ENCODE data around the gene GPR31.
"Not testable (repeated sequence)": the region's sequence is repeated elsewhere in the genome, so short reads cannot be mapped to it uniquely, and the experiment has no call there.

The GPR31 gene

GRCh38 chr6:167157863-167158262, at the start of gene GPR31:
GPR31 (minus strand) TSS chr6:167157980; CDS start chr6:167157831, 149 bp downstream.
- DNase-seq: no peak

DNA sequence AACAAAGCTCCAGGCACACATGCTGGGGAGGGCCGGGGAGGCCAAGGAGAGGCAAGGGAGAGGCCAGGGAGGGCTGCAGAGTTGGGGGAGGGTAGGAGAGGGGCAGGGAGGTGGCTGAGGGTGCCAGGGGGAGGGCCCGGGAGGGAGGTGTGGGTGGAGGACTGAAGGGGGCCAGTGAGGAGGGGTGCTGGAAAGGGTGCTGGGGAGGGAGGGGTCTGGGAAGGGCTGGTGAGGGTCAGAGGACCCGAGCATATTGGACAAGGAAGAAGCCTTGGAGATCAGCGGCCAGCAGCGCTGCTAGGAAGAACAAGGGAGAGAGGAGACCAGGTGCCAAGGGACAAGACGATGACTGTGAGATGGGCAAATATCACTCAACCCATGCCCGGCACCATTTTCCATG, 49.7 kb upstream of the GPR31 start:
- no peak for DNase-seq

DNA sequence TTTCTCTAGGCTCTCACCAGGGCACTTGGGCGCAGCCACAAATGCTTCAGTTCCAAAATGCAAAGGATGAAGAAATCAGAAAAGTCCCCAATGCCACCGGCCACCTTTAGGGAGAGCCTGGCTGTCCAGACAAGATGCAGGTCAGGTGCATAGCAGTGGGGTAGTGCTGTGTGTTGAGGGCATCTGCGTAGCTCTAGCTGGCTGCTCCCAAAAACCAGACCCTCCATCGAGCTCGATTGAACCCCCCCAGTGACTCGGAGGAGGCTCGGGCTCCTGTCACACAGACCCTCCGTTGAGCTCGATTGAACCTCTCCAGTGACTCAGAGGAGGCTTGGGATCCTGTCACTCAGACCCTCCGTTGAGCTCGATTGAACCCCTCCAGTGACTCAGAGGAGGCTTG, 47.5 kb upstream of the GPR31 start:
- not testable (repeated sequence) for DNase-seq

DNA sequence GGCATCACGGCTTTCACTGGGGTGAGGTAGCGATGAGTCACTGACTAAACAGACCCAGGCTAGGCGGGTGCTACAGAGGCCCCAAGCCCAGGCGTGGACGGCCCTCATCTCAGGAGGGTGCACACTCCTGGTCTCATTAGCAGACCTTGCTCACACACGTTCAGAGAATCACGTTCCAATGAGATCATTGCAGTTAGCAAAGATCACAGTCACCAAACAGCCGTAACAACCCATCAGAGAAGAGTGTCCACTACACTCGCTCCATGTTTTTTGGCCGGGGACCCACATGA, 46.2 kb upstream of the GPR31 start:
- not testable (repeated sequence) for DNase-seq

DNA sequence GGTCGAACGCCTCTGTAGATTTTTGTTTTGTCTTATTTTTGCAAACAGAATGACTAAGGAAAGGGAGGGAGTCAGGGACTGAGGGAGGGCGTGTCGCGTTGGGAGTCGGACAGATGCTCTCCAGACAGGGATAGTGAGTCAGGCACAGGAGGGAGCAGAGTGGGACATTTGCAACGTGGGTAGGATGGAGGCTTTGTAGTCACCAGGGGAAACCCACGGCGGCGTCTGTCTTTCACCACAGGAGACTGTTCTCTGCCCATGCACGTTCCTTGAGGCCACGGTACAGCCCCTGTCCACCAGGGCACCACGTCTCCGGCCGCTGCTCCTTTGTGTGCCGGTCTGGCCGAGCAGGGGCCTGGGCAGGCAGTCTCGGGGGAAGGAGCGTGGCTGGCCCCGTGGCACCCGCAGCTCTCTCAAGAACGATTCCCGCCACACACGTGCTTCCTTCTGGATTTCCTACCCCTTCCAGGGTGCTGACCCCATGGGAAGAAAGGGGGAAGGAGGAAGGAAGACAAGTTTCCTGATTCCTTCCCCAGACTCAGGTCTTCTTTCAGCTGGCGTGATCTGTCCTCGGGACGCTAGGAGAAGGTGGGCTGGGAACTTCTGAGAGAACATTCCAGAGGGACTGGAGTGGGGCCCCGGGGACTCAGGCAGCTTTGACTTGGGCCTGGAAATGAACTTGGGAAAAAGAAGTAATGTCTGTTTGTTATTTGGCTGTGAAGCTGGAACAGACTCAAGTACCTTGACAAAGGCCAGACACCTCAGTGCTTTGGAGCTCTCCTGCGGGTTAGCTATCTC, 45.7 kb upstream of the GPR31 start:
- DNase-seq: not testable (repeated sequence)

DNA sequence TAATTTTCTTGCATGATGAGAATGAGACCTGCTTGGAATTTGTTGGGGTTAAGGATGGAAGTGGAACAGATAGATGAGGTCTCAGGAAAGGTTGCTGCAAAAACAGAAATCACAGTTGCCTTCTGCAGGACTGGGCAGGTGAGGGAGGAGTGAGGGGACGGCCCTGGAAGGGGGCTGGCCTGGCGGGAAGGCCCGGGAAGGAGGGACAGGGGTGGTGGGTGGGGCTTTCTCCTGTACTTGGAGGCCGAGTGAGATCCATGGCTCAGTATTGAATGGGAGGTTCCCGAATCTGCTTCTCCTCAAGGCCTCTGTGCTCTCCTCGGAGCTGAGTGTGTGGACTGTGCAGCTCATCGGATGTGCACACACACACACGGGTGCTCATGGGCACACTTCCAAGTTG, 44.8 kb upstream of the GPR31 start:
- not testable (repeated sequence) for DNase-seq

- DNase-seq: no peak
These were observed 43.0 kb upstream of the GPR31 start for GRCh38 chr6:167200806-167201205.

DNA sequence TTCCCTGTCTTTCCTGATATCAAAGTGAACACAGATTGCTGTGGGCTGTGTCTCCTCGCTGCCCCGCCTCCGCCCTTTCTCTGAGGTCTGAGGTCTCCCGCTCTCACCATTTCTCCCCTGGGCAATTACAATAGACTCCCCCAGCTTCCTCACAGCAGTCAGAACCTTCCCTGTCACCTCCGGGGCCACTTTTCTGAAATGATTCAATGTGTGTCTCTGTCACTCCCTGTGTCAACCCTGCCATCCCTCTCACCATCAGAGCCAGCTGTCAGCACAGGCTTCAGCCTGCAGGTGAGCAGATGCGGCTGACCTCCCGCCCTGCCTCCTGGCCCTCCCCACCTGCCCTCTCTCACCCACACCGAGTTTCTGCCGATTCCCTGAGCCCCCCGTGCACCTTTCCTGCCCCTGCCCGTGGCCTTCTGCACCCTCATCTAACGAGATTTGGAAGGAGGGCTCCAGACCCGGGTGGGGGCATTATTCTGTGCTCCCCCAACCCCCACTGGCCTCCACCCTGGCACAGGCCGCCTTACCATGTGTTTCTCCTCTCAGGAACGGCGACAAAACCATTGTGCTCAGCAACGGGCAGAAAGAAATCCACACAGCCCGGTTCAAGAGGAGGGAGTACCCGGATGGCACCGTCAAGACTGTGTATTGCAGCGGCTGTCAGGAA, 38.3 kb upstream of the GPR31 start:
- DNase-seq: not testable (repeated sequence)

DNA sequence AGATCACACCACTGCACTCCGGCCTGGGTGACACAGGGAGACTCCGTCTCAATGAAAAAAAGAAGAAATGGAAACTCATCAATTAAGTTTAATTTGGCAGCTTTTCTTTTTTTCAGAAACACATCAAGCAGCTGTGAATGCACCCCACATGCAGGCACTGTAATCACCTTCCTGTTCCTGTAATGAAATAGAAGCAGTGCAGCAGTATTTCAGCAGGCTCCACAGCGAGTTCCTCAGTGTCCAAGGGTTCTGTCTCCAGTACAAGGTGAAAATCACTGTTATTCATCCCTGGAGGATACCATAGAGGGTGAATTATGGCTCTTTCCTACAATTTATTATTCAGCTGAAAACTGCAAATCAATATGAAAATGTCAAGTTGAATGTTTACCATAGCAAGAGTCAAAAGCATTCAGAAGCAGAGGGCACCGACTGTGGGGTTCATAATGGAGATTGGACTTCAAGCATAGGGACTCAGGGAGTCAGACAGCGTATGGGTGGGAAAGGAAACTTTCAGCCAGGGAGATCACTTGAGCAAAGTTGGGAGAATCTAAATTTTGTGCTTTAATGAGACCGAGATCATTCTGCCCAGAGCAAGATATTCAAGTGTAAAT, 35.8 kb upstream of the GPR31 start:
- not testable (repeated sequence) for DNase-seq

DNA sequence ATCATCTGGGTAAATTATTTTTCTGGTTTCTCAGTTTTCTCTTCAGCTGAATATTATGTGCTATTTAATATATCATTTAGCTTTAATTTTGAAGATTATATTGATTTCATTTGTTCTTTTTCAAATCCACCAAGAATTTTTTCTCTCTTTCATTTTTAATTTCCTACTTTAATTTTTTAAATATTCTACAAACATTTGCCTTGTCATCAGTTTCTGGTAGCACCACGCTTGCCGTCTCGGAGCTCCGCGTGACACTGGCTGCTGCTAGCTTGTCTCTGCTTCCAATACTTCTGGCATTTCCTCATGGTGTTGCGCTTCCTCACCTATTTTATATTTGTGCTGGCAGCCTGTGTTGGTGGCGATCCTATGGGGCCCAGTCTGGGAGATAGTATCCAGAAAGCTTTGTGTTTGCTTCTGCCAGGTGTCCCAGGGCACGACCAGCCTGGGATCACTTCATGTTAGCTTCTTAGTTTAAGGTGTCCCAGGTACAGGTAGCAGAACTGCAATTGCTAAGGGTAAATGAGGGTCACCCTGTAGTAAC, 33.3 kb upstream of the GPR31 start:
- not testable (repeated sequence) for DNase-seq

- not testable (repeated sequence) for DNase-seq
These were observed 29.5 kb upstream of the GPR31 start for GRCh38 chr6:167187275-167187674.

DNA sequence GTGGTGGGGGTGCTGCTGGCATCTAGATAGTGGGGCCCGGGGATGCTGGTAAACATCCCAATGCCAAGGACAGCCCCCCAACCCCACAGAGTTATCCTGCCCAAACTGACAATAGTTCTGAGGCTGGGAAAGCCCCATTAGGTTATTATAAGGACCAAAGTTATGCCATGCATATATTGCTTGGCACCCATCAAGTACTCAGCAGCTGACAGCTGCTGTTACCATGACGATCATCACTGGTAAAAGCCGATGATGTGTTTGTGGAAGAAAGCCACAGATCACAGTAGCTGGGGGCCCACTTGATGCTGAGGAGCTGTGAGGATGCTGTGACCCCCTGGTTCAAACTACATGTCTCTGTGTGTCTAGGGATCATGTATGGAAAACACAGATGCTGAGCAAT, 27.3 kb upstream of the GPR31 start:
- not testable (repeated sequence) for DNase-seq

DNA sequence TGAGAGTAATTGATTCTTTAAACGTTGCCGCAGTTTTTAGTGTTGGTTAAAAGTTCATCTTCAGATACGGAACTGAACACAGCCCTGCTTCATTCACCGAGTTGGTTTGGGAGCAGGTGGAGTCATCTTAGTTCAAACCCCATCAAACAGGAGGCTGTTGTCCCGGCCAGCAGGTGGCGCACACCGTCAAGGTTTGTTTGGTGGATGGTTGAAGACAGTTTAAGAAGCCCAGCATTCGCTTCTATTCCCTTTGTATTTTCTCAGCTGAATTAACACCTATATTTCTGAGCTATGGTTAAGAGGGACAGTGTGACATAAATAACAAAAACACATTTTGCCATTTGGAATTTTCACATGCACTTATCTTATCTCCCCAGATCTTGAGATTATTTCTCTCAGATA, 25.1 kb upstream of the GPR31 start:
- DNase-seq: not testable (repeated sequence)

- DNase-seq: not testable (repeated sequence)
These were observed 23.6 kb upstream of the GPR31 start for GRCh38 chr6:167181351-167181750.

- DNase-seq: not testable (repeated sequence)
These were observed 22.3 kb upstream of the GPR31 start for GRCh38 chr6:167180086-167180485.

GRCh38 chr6:167178896-167179655, 21.3 kb upstream of the GPR31 start:
- not testable (repeated sequence) for DNase-seq

- DNase-seq: not testable (repeated sequence)
These were observed 19.5 kb upstream of the GPR31 start for GRCh38 chr6:167177271-167177670.

- DNase-seq: not testable (repeated sequence)
These were observed 14.2 kb upstream of the GPR31 start for GRCh38 chr6:167172011-167172410.

DNA sequence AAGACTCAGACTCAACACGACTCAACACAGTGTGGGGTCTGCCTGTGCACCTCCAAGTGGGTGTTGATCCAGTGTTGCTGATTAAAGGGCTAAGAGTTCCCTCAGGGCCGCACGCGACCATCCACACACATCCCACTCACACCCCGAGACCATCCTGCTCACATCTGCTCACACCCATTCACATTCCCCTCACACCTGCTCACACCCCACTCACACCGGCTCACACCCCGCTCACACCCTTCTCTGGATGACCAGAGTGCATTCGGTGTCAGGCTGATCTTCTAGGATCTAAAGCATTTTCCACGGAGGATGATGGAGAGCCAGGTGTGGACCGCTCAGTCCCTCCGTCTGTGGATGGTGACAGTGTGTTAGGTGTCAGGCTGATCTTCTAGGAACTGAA, 13.5 kb upstream of the GPR31 start:
- DNase-seq: not testable (repeated sequence)

DNA sequence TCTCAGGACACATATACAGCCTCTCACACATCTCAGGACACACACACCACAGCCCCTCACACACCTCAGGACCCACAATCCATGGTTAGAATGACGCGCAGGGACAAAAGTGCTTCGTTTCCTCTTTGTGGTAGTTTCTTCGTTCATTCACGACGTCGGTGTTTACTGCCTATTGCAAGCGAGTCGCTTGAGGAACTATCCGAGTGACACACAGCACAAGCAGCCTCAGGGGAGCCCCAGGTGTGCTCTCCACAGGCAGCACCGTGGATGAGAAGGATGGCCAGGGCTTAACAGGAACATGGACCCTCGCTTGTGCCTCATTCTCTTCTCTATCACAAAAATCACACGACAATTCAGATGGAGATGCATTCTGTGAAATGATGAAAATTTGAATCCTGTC, 12.1 kb upstream of the GPR31 start:
- DNase-seq: not testable (repeated sequence)

DNA sequence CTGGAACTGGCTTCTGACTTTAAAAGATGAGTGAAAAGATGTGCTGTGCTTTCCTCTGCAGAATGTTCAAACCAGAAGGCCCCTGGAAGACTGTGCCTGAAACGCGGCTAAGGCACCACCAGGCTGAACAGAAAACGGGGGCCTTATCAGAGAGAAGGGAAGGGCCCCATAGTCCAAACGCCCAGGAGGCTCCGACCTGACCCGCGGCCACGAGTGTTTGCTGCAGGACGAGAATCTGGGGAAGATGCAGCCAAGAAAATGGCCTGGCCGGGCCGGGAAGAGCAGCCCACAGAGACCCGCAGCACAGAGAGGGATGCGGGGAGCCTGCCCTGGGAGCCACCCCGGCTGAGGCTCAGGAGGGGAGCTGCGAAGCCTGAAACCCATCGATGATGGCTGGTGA, 10.5 kb upstream of the GPR31 start:
- not testable (repeated sequence) for DNase-seq

DNA sequence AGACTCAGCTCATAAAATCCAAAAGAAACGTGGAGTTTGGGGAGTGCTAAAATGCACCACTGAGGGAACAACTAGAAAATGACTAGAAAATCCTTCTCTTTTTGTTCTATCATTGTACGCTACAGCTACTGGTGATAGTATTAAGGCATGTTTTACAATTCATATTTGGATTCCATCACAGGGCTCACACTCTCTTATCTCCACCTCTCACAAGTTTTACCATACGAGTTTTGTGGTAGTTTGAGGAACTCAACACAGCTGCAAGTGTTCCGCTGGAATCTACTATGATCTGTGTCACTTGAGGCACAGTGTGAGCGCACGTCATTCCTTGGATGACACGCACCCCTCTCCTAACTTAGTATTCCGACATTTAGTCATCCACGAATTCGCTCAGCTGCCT, 9.9 kb upstream of the GPR31 start:
- not testable (repeated sequence) for DNase-seq
